ENCODE data around the gene AKT1. TPM values are rescaled to one million over a fixed set of nuclear protein-coding genes. Genes with fewer than 3 reads are reported as not detected.
A peak's percentile ranks its signal among the peaks of the same experiment; 100 is the strongest.

AKT1 gene
- total RNA-seq, 2 donors from 2014 or later: 113 to 127 TPM

DNA sequence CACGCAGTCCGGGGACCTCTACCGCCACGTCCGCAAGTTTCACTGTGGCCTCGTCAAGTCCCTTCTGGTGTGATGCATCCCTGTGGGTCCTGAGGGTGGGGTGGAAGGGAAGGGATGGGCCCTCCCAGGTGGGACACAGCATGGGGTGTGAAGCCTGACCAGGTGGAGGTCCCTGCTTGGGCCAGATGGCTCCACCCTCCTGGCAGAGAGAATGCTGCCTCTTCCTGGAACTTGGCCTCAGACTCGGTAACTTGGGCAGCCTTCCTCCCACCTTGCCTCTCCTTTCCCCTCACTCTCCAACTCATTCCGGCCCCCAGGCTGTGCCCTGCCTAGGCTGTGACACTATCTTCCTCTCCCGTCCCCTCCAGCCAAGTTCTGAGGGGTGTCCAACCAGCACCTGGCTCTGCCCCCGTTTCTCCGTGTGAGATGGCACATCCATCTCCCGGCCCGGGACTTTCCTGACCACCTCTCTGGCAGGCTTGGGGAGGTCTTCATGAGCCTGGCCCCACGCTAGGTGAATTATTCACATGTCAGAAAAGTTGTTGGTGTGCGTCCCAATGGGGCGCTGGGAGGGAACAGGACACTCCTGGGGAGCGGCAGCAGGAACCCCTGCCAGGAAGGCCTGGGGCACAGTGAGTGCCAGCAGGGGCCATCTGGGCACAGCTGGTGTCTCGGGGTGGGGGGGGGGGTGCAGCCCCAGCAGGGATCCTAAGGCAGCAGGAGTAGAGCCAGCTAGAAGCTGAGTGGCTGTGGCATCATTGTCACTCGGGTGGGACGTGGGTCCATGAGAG is 7.0 kb upstream of the AKT1 start:
- no peak for ATAC-seq
- DNase-seq: no peak
- intact Hi-C loops (cut with DNase I): no loop called here

DNA sequence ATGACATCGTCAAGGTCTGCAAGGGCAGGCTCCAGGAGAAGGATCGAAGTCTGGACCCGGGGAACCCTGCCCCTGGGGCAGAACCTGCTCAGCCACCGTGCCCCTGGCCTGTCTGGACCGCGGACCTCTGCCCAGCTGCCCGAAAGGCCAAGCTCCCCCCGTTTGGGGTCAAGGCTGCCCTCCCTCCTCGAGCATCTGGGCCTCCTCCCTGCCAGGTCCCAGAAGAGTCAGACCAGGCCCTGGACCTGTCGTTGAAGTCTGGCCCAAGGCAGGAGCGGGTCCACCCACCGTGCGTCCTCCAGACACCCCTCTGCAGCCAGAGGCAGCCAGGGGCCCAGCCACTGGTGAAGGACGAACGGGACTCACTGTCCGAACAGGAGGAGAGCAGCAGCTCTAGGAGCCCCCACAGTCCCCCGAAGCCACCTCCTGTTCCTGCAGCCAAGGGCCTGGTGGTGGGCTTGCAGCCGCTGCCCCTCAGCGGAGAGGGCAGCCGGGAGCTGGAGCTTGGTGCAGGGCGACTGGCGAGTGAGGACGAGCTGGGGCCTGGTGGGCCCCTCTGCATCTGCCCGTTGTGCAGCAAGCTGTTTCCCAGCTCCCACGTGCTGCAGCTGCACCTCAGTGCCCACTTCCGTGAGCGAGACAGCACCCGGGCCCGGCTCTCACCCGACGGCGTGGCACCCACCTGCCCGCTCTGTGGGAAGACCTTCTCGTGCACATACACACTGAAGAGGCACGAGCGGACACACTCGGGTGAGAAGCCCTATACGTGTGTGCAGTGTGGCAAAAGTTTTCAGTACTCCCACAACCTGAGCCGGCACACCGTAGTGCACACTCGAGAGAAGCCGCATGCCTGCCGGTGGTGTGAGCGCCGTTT is 6.2 kb upstream of the AKT1 start:
- DNase-seq: no peak

DNA sequence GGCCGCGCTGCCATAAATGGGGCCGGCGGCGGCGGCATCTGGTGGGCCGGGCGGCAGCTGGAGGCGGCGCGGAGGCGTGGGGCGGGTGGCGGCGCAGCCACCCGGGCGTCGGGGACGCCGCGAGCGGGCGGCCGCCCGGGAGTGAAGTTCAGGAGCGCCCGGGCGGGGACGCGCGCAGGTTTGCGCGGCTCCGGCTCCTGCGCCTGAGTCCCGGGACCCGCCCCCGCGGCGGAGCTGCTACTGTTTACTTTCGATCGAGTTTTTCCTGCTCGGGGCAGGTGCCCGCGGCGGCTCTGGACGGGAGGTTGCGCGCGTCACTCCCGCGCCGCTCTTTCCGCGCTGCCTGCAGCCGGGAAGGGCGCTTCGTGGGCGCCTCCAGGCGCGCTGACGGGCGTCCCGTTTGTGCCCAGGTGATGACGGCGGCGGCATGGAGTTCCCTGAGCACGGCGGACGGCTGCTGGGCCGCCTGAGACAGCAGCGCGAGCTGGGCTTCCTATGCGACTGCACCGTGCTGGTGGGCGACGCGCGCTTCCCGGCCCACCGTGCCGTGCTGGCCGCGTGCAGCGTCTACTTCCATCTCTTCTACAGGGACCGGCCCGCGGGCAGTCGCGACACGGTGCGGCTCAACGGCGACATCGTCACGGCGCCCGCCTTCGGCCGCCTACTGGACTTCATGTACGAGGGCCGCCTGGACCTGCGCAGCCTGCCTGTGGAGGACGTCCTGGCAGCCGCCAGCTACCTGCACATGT is 5.4 kb upstream of the AKT1 start, which contains the start of gene ZBTB42:
Gene ZBTB42 (plus strand): TSS at position 331 of the 749 bp plus-strand sequence. CDS start 97 bp downstream, at position 428.
- intact Hi-C loops (cut with DNase I): no loop called here
- DNase-seq (peak; percentile 78), ATAC-seq (peak; percentile 12 to 31)

More for the DNA sequence above, 6.2 kb upstream of the AKT1 start:
- ATAC-seq: no peak
- intact Hi-C loops (cut with DNase I): no loop called here

DNA sequence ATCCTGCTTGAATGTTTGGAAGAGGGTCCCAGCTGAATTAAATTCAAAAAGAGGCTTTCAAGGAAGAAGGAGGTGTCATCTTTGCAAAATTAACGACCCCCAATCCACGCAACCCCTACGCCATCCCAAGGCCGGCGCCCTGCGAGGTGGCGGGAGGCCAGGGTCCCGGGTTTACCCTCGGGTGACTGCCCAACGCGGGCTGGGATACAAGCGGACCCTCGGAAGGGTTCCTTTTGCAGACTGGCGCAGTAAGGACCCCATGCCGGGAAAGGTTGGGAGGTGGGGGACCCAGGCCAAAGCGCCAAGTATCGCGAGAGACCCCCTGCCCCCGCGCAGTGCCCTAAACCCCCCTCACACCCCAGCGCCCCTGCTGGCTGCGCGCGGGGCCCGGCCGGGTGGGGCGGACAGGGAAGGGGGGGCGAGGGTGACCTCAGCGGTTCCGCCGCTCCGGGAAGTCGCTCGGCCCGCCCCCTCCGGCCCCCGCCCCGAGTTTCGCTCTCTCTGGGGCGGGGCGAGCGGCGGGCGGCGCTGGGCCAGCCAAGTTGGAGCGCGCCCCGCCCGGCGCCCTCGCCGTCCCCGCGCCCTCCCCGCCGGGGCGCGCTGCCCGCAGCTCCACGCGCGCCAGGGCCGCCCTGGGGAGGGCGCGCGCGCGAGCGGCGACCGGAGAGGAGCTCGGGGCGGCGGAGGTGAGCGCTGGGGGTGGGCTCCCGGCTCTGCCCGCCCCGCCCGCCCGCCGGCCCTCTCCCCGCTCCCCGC is 4.6 kb upstream of the AKT1 start:
- ATAC-seq: peak; percentile 83 to 85
- intact Hi-C loops (cut with DNase I): no loop called here
- peak; percentile 94 for DNase-seq

DNA sequence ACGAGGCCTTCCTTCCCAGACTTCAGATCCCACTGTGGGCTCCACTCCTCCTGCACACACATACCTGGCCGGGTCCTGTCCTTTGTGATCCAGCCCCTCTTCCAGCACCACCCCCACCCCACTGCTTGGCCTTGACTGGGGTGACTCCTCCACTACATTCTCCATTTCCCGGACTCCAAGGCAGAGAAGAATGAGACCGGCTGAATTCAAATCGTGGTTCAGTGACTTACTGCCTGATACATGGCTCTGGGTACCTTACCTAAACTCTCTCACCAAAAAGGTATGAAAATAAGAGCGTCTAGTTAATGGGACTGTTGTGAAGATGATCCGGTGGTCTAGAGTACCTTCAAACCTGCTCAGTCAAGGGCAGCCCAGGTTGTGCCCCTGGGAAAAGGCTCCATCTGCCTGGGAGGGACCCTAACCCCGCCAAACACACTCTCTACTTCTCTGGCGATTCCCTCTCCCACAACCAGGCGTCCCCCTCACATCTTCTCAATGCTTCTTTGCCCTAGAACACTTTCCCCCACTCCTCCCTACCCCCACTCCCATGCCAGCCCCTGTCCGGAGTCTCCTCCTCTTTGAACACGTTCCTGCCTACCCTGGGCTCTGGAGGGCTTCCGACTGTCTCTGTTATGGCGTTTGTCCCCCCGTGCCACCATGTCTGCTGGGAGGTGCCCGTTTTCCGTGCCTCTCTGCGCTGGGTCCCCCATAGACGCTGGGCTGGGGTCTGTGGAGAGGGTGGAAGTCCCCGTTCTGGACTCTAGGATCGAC is 3.9 kb upstream of the AKT1 start:
- DNase-seq (no peak), ATAC-seq (peak; percentile 5 to 31)
- intact Hi-C loops (cut with DNase I): no loop called here

DNA sequence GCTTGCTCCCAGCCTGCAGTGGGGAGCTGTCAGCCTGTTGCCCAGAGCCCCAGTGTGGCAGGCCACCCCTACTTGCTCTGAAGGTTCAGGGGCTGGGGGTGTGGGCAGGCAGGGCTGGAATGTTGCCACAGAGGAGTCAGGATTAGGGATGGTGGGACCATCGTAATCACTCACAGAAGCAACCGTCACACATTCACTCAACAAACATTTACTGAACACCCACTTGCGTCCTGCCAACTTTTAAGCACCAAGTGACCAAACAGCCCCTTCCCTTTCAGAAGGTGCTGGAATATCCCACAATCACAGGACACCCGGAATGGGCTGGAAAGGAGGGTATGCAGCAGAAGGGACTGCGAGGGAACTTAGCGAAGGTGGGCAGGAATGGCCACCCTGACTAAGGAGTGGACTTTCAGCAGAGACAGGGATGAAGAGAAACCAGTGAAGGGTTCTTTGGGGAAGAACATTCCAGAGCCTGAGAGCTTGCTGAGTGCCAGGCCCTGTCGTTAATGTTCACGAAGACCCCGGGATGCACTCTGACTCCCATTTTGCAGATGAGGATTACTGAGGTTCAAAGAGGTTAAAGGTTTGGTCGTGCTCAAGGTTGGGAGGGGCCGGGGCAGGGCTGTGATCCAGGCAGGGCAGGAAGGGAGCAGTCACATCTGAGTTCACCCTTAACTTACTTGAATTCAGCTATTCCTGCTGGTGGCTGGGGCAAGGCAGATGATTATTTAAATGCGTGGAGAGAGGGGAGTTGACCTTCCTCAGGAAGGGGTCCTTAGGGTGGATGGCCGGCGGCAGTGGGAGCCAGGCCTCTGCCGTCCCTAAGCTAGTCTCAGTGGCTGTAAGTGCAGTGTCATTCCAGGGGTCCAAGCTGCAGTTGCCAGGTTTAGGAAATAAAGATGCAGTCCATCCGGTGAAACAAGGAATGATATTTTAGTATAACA is 3.0 kb upstream of the AKT1 start:
- intact Hi-C loops (cut with DNase I): no loop called here
- DNase-seq (no peak), ATAC-seq (no peak)

DNA sequence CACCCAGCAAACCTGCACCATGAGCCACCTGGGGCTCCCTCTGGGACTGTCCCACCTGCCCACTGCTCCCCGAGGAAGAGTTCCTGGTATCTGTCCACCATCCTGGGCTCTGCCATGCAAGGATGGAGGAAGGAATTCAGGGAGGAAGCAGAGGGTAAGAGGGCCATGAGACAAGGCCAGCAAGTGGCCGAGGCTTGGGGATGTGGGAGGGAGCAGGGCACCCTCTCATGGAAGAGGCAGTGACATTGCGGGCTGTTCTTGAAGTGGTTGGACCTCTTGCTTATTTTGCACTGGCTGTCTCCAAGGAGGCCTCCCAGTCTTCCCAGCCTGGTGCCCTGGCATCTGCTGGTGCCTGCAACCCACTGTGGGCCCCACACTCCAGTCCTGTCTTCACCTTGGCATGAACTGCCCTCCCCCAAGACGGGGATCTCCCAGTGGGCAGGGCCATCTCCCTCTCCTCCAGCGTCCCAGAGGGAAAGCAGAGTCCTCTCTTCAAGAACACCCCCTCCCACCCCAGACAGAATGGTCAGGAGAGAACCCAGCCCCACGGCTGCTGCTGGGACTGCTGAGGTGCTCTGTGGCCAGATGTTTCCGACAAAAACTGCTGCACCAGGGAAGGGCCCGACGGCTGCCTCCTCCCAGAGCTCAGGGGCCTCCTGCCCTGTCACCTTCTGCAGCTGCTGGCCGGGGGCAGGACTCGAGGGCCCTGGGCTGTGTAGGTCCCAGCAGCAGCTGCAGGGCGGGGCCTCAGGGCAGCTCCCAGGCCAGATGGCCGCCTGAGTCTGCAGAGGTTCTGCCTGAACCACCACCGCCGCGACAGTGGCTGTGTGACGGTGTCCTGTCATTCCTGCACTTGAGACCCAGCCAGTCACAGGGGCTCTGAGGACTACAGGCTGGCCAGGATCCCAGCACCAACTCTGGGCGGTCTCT is 1.8 kb upstream of the AKT1 start:
- DNase-seq (peak; percentile 52), ATAC-seq (peak in 1 of 2 donors; percentile 1)
- intact Hi-C loops (cut with DNase I): no loop called here

DNA sequence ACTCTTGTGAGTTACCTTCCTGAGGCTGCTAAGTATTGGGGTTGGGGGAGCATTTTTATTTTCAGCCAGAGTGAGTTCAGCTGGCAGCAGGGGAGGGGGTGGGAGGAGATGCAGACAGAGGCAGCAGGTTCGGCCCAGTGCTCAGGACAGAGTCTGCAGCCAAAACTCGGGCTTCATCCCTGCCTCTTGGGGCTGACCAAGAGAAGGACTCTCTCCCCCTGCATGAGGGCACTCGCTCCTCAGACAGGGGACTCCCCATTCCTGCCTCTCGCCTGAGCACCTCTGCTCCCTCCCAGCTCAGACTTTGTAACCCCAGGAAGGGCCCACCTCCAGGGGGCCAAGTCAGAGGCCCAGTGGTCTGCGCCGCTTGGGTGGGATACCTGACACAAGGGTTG is 1.1 kb upstream of the AKT1 start:
- intact Hi-C loops (cut with DNase I): no loop called here
- DNase-seq (no peak), ATAC-seq (no peak)

DNA sequence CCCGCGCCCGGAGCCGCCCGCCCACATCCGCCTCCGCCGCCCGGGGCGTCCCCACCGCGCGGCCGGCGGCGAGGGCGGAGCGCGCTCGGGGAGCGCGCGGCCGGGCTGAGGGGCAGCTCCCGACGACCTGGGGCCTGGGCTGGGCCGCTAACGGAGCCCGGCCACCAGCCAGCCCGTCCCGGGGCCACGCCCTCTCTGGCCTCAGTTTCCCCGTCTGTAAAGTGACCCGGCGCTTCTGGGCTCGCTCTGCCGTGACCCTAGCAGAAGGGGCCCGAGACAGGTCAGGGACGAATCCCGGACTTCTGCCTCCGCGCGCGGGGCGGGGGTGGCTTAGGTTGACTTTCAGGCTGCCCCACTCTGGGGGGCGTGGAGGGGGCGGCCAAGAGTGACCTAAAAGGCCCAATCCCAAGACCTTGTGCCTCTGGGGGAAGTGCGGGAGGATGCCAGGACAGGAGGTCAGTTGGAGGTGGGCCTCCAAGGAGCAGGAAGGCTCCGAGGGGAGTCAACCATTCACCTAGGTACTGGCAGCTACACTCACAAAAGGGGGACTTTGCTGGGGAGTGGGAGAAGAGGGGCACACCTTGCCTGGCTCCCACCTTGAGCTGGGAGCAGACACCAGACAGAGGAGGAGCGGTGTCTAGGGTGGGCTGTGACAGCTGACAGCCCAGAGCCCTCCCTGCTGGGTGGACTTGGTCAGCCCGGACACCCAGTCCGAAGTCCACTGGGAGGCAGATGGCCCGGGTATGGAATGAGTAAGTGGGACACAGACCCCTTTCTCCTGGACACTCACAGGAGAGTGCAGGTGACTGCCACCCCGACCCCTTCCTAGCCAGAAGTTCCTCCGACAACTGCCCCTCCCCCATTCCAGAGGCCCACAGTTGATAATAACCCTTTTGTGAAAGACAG is 486 bp upstream of the AKT1 start:
- intact Hi-C loops (cut with DNase I): no loop called here
- DNase-seq (peak; percentile 64), ATAC-seq (peak; percentile 48 to 57)

DNA sequence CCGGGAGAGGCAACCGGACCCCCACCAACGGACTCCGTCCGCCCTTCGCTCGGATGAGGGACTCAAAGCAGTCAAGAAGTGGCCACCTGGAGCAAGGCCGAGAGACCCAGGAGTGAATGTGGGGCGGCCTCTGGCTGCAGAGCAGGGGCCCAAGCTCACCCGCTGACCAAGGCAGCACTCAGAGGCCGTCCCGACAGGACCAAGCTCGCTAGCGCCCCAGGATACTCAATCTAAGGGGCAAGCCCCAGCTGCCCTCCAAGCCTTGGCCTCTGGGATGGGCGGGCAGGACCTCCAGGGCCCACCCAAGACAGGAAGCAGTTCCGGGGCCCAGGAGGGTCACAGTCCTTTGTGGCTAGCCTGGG is 936 bp downstream of the AKT1 start:
- intact Hi-C loops (cut with DNase I): no loop called here
- ATAC-seq (peak; percentile 13 to 20), DNase-seq (no peak)

DNA sequence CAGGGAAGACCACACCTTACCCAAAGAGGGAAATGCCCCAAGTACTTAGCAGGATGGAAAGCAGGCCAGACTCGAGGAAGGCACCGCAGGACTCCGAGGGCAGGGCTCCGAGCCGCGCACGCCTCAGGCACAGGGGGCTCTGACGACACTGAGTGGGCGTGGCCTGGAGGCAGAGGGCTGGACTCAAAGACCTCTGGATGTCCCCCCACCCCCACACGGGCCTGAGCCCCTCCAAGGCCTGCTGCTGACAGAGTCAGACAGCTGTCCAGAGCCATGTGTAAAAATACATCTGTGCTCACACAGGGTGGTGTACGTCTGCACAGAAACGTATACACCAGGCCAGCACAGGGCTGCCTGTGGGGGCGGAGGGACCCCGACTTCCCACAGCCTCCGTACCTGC is 1.4 kb downstream of the AKT1 start:
- DNase-seq: peak; percentile 79
- intact Hi-C loops (cut with DNase I): no loop called here
- ATAC-seq: peak; percentile 4 to 22

DNA sequence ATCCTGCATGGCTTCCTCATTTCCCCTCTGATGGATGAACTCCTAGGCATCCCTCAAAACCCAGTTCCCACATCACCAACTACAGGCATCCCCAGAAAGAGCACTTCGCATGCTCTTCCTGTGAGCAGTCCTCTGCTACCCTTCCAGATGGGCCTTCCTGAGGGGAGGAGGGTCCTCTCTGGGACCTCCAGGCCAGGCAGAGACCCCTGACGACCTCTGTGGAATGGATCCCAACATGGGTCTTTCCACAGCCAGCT is 1.9 kb downstream of the AKT1 start:
- intact Hi-C loops (cut with DNase I): no loop called here
- DNase-seq: no peak
- no peak for ATAC-seq

DNA sequence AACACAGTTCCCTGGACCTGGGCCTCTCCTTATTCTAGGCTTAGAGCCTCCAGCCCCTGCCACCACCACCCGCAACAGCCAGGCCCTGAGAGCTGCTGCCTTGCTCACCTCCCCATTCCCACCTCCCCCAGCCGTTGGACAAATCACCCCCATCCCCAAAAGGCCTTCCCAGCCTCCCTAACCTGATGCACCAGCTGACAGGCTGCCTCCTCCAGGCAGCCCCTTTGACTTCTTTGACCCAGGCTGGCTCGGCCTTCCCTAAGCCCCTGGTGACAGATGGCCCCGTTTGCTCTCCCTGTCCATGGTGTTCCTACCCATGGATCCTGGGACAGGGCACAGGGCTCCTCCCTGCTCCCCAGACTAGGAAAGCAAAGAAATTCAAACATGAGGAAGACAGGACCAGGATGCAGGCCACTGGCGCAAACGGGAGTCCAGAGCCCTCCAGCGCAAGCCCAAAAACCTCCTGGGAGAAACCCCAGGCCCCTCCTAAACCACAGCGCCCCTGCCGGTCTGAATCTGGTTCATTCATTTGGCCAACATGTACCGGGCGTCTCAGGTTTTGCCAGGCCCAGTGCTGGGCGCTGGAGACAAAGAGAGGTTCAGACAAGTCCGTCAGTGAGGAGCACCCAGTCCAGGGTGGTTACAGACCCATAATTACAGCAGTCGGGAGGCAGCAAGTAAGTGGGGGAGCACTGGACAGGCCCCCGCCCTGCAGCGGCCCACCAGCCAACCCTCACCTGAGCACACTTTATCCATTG is 2.4 kb downstream of the AKT1 start:
- intact Hi-C loops (cut with DNase I): no loop called here
- DNase-seq (no peak), ATAC-seq (no peak)

DNA sequence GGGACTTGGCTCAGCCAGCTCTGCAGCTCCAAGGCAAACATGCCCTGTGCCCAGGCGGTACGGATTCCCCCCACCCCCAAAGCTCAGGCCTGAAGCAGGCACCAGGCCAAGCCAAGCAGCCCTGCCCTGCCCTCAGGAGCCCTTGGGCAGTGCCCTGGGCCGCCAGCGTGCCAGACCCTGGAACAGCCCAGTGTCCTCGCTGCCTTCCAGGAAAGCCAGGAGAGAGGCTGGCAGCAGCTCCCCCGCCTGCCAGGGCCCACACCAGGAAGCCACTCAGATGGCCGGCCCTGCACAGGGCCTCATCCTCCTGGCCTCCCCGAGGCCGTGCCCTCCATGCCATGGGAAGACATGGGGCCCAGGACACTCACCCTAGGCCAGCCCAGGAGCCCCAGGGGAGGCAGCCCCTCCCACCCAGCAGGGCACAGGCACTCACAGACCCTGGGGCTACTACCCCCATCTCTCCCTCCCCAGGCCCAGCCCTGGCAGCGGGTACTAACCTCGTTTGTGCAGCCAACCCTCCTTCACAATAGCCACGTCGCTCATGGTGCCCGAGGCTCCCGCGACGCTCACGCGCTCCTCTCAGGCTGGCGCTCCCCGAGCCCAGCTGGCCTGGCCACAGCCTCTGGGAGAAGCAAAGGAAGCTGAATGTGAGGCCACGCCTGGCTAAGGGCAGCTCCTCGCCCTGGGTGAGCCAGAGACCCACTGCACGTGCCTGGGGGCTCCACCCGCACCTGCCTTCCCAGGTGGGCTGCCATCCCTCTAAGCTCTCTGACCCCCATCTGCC is 3.3 kb downstream of the AKT1 start:
- ATAC-seq (peak in 1 of 2 donors; percentile 10), DNase-seq (no peak)
- intact Hi-C loops (cut with DNase I): no loop called here

All from left cardiac atrium (tissue), 4 donors.